H9 (cell line): Measurements from ENCODE around the gene AHSG. TPM values are rescaled to one million over a fixed set of nuclear protein-coding genes. Genes with fewer than 3 reads are reported as not detected.
A peak's percentile ranks its signal among the peaks of the same experiment; 100 is the strongest.

Experiments
- DNase-seq: peaks from one replicate; pipeline ENCODE4 v3.0.0-alpha.2; 2017
- H2AFZ ChIP-seq: one replicate; pipeline ENCODE4 v1.6.1; 2013; ENCODE audit warnings: mild to moderate bottlenecking, low read length, control low read depth, moderate library complexity
- H2AK5ac ChIP-seq: 2 replicates; pipeline ENCODE4 v1.6.1; 2013; ENCODE audit warnings: low read length, control low read depth, mixed read lengths; ENCODE audit not compliant: insufficient read length
- H2BK120ac ChIP-seq: one replicate; pipeline ENCODE4 v1.6.1; 2013; ENCODE audit warnings: low read depth, mild to moderate bottlenecking, low read length, control low read depth, inconsistent platforms; ENCODE audit not compliant: poor library complexity, severe bottlenecking
- H2BK12ac ChIP-seq: 2 replicates; pipeline ENCODE4 v1.6.1; 2013; ENCODE audit warnings: low read length, control low read depth, mixed read lengths, low read depth; ENCODE audit not compliant: insufficient read length
- H2BK15ac ChIP-seq: 2 replicates; pipeline ENCODE4 v1.6.1; 2013; ENCODE audit warnings: low read depth, low read length, control low read depth
- H2BK20ac ChIP-seq: one replicate; pipeline ENCODE4 v1.6.1; 2013; ENCODE audit warnings: low read depth, mild to moderate bottlenecking, low read length, control low read depth, inconsistent platforms; ENCODE audit not compliant: poor library complexity, severe bottlenecking
- H2BK5ac ChIP-seq: 2 replicates; pipeline ENCODE4 v1.6.1; 2013; ENCODE audit warnings: low read length, control low read depth, mixed read lengths; ENCODE audit not compliant: insufficient read length
- H3K14ac ChIP-seq: 2 replicates; pipeline ENCODE4 v1.6.1; 2013; ENCODE audit warnings: low read length, control low read depth; ENCODE audit not compliant: insufficient read depth
- H3K18ac ChIP-seq: 2 replicates; pipeline ENCODE4 v1.6.1; 2013; ENCODE audit warnings: low read depth, mild to moderate bottlenecking, mixed read lengths, low read length, control low read depth; ENCODE audit not compliant: insufficient read length
- H3K23ac ChIP-seq: 2 replicates; pipeline ENCODE4 v1.6.1; 2013; ENCODE audit warnings: low read length, control low read depth, mixed read lengths, low read depth; ENCODE audit not compliant: insufficient read length
- H3K23me2 ChIP-seq: 2 replicates; pipeline ENCODE4 v1.6.1; 2013; ENCODE audit warnings: low read depth, mild to moderate bottlenecking, mixed read lengths, low read length, control low read depth; ENCODE audit not compliant: insufficient read length, poor library complexity, severe bottlenecking
- H3K27ac ChIP-seq: 2 replicates; pipeline ENCODE4 v1.5.1; 2013; ENCODE audit warnings: low read length, control low read depth, mixed read lengths, low read depth; ENCODE audit not compliant: insufficient read length
- H3K27me3 ChIP-seq: 2 replicates; pipeline ENCODE4 v1.6.1; 2013; ENCODE audit warnings: low read length, control low read depth, inconsistent platforms; ENCODE audit not compliant: insufficient read depth
- H3K4ac ChIP-seq: 2 replicates; pipeline ENCODE4 v1.6.1; 2013; ENCODE audit warnings: low read depth, mild to moderate bottlenecking, control low read depth, inconsistent platforms, low read length, moderate library complexity
- H3K4me1 ChIP-seq: 2 replicates; pipeline ENCODE4 v1.6.1; 2013; ENCODE audit warnings: low read length, control low read depth, inconsistent platforms; ENCODE audit not compliant: insufficient read depth
- H3K4me2 ChIP-seq: 2 replicates; pipeline ENCODE4 v1.6.1; 2013; ENCODE audit warnings: low read length, control low read depth, mixed read lengths; ENCODE audit not compliant: insufficient read length, insufficient read depth
- H3K56ac ChIP-seq: 2 replicates; pipeline ENCODE4 v1.6.1; 2013; ENCODE audit warnings: low read depth, mild to moderate bottlenecking, mixed read lengths, low read length, control low read depth; ENCODE audit not compliant: insufficient read length
- H3K79me1 ChIP-seq: 2 replicates; pipeline ENCODE4 v1.6.1; 2013; ENCODE audit warnings: low read depth, mild to moderate bottlenecking, moderate library complexity, low read length, control low read depth, inconsistent platforms; ENCODE audit not compliant: insufficient read depth, poor library complexity, severe bottlenecking
- H3K79me2 ChIP-seq: 2 replicates; pipeline ENCODE4 v1.6.1; 2013; ENCODE audit warnings: low read length, control low read depth, inconsistent platforms; ENCODE audit not compliant: insufficient read depth
- H3K9ac ChIP-seq: 2 replicates; pipeline ENCODE4 v1.6.1; 2013; ENCODE audit warnings: low read length, control low read depth, mixed read lengths; ENCODE audit not compliant: insufficient read length; ENCODE audit errors: extremely low read depth
- H3K9me3 ChIP-seq: one replicate; pipeline ENCODE4 v1.6.1; 2013; ENCODE audit warnings: low read depth, low read length, inconsistent platforms; ENCODE audit not compliant: control insufficient read depth
- H3T11ph ChIP-seq: one replicate; pipeline ENCODE4 v1.6.1; 2013; ENCODE audit warnings: mild to moderate bottlenecking, low read length, control low read depth, inconsistent platforms
- H4K20me1 ChIP-seq: one replicate; pipeline ENCODE4 v1.6.1; 2013; ENCODE audit not compliant: control insufficient read depth, insufficient read length, insufficient read depth
- H4K5ac ChIP-seq: 2 replicates; pipeline ENCODE4 v1.6.1; 2013; ENCODE audit warnings: low read depth, mild to moderate bottlenecking, mixed read lengths, low read length, control low read depth; ENCODE audit not compliant: insufficient read length
- H4K8ac ChIP-seq: replicated peaks from 2 replicates; pipeline ENCODE4 v1.6.1; 2013; ENCODE audit warnings: low read length, control low read depth, mixed read lengths, low read depth; ENCODE audit not compliant: insufficient read length
- H4K91ac ChIP-seq: 2 replicates; pipeline ENCODE4 v1.6.1; 2013; ENCODE audit warnings: low read depth, mild to moderate bottlenecking, moderate library complexity, mixed read lengths, low read length, control low read depth; ENCODE audit not compliant: insufficient read length
- H3K27ac Mint-ChIP-seq, 3 experiments: 2 replicates in 2 of 3; 3 replicates in 1 of 3; pipeline ENCODE4 v1.8.0; 2020 to 2021; ENCODE audit warnings: mixed read lengths in 3 of 3, mild to moderate bottlenecking in 1 of 3, moderate library complexity in 1 of 3
- H3K27me3 Mint-ChIP-seq: 2 replicates; pipeline ENCODE4 v1.8.0; 2021; ENCODE audit warnings: low read depth, mild to moderate bottlenecking, moderate library complexity, mixed read lengths
- H3K36me3 Mint-ChIP-seq, 3 experiments: 2 replicates in 2 of 3; 3 replicates in 1 of 3; pipeline ENCODE4 v1.8.0; 2020 to 2021; ENCODE audit warnings: low read depth in 3 of 3, mixed read lengths in 3 of 3; ENCODE audit not compliant: insufficient read depth in 1 of 3
- H3K4me1 Mint-ChIP-seq, 2 experiments: 2 replicates each; pipeline ENCODE4 v1.8.0; 2020; ENCODE audit warnings: mixed read lengths in 2 of 2
- H3K4me3 Mint-ChIP-seq, 2 experiments: 2 replicates in 1 of 2; 3 replicates in 1 of 2; pipeline ENCODE4 v1.8.0; 2020 to 2021; ENCODE audit warnings: mild to moderate bottlenecking in 2 of 2, mixed read lengths in 2 of 2, moderate library complexity in 1 of 2
- H3K9me3 Mint-ChIP-seq, 2 experiments: 2 replicates in 1 of 2; 3 replicates in 1 of 2; pipeline ENCODE4 v1.8.0; 2020; ENCODE audit warnings: mild to moderate bottlenecking in 2 of 2, mixed read lengths in 2 of 2, moderate library complexity in 1 of 2
- CTCF ChIP-seq: fragments of 200-600 bp; sonication (generic); conservative IDR thresholded peaks from 3 replicates; pipeline ENCODE4 v1.8.0; 2021; ENCODE audit warnings: antibody characterized with exemption, mild to moderate bottlenecking
- WGBS: extraction: QIAGEN DNeasy Blood & Tissue Kit; methylation state at CpG from one replicate; pipeline ENCODE4 v1.1.7; 2013; ENCODE audit warnings: missing lambda C conversion rate, low lambda C conversion rate, mixed read lengths; ENCODE audit not compliant: insufficient read length; ENCODE audit errors: extremely low coverage; 5-methylcytosine and 5-hydroxymethylcytosine counted together
- total RNA-seq: library from RNA; stranded (reverse); gene quantifications from 2 replicates; pipeline ENCODE4 v1.2.1, GENCODE V29; 2021

Gene AHSG
- total RNA-seq, 1 experiment from 2014 or later: not detected

- WGBS: no CpG with 5 or more reads among the region's 31 CpGs
- H3K9ac ChIP-seq: no peak overlapping the region
- H2BK120ac ChIP-seq: no peak overlapping the region
- no peaks in the 10 kb centered on the region for H3K79me1 ChIP-seq
- H3K4me1 ChIP-seq: no peaks in the 10 kb centered on the region; the same call in 1 of the 2 replicates
- TF ChIP-seq CTCF: peak; percentile 93
- H4K91ac ChIP-seq: no peak overlapping the region
- no peak overlapping the region for H3K27ac ChIP-seq
- H3K18ac ChIP-seq: peak overlapping the region; percentile 1
- no peak overlapping the region for H3K23ac ChIP-seq
- no peak overlapping the region for H4K8ac ChIP-seq
- H3K79me2 ChIP-seq: no peaks in the 10 kb centered on the region
- no peak overlapping the region for H2BK20ac ChIP-seq
- Mint-ChIP-seq H3K27ac (no peak overlapping the region; a peak in 1 of 7 replicates), H3K27me3 (peaks cover 32% of the 10 kb centered on the region), H3K36me3 (no peaks in the 10 kb centered on the region), H3K4me1 (peaks cover 14% of the 10 kb centered on the region in 2 experiments), H3K4me3 (peak overlapping the region; percentile 43 to 61; a peak in 4 of 5 replicates), H3K9me3 (no peaks in the 10 kb centered on the region)
- H4K20me1 ChIP-seq: no peaks in the 10 kb centered on the region
- no peak overlapping the region for H2BK5ac ChIP-seq
- peak overlapping the region; percentile 34 for H3K4me2 ChIP-seq
- no peak overlapping the region for H2AFZ ChIP-seq
- no peaks in the 10 kb centered on the region for H3K9me3 ChIP-seq
- DNase-seq: peak; percentile 89
- no peak overlapping the region for H2BK12ac ChIP-seq
- H2AK5ac ChIP-seq: no peak overlapping the region
- H3K27me3 ChIP-seq: no peaks in the 10 kb centered on the region
- no peak overlapping the region for H4K5ac ChIP-seq
- no peak overlapping the region for H3T11ph ChIP-seq
- H3K4ac ChIP-seq: no peak overlapping the region
- no peak overlapping the region for H2BK15ac ChIP-seq
- no peak overlapping the region for H3K56ac ChIP-seq
- H3K14ac ChIP-seq: no peak overlapping the region
- H3K23me2 ChIP-seq: no peaks in the 10 kb centered on the region
Observed at GRCh38 chr3:186617036-186617946, 4.4 kb downstream of the AHSG start.
